GM21423 (cell line): ENCODE measurements around the gene C9.
A peak's percentile ranks its signal among the peaks of the same experiment; 100 is the strongest.
"Not testable (repeated sequence)": the region's sequence is repeated elsewhere in the genome, so short reads cannot be mapped to it uniquely, and the experiment has no call there.

Source experiments
- ATAC-seq: cut with Tn5 transposase; IDR thresholded peaks from one replicate; pipeline ENCODE4 v1.9.1; 2021; ENCODE audit warnings: mild to moderate bottlenecking, moderate library complexity; ENCODE audit not compliant: unreplicated experiment

Gene C9

GRCh38 chr5:39333104-39333503 lies 31.2 kb downstream of the C9 start:
- no peak for ATAC-seq

GRCh38 chr5:39331861-39332381 lies 32.4 kb downstream of the C9 start:
- ATAC-seq, result no peak

GRCh38 chr5:39328731-39329130 lies 35.6 kb downstream of the C9 start:
- no peak for ATAC-seq

- ATAC-seq, result no peak
Observed at GRCh38 chr5:39323542-39323941, 40.8 kb downstream of the C9 start.

- ATAC-seq, result no peak
Observed at GRCh38 chr5:39319395-39319794, 44.9 kb downstream of the C9 start.

GRCh38 chr5:39316464-39316863 lies 47.8 kb downstream of the C9 start:
- not testable (repeated sequence) for ATAC-seq

- no peak for ATAC-seq
Observed at GRCh38 chr5:39315995-39316394, 48.3 kb downstream of the C9 start.

- ATAC-seq, result no peak
Observed at GRCh38 chr5:39314591-39314990, 49.7 kb downstream of the C9 start.

- no peak for ATAC-seq
Observed at GRCh38 chr5:39309534-39309933, 54.8 kb downstream of the C9 start.

GRCh38 chr5:39302472-39302871 lies 61.8 kb downstream of the C9 start:
- ATAC-seq, result no peak

- no peak for ATAC-seq
Observed at GRCh38 chr5:39301406-39301805, 62.9 kb downstream of the C9 start.

GRCh38 chr5:39299962-39300361 lies 64.3 kb downstream of the C9 start:
- ATAC-seq, result no peak

GRCh38 chr5:39294736-39295135 lies 69.6 kb downstream of the C9 start:
- no peak for ATAC-seq

- ATAC-seq, result no peak
Observed at GRCh38 chr5:39284552-39284951, 79.7 kb downstream of the C9 start.

- ATAC-seq, result peak; percentile 90
Observed at GRCh38 chr5:39283231-39283818, 81.0 kb downstream of the C9 start.

- no peak for ATAC-seq
Observed at GRCh38 chr5:39282561-39282960, 81.7 kb downstream of the C9 start.

GRCh38 chr5:39275865-39276264 lies 88.4 kb downstream of the C9 start:
- not testable (repeated sequence) for ATAC-seq

GRCh38 chr5:39274398-39275085 lies 89.8 kb downstream of the C9 start:
- peak; percentile 84 for ATAC-seq

- ATAC-seq, result no peak
Observed at GRCh38 chr5:39273314-39273954, 90.9 kb downstream of the C9 start.

- not testable (repeated sequence) for ATAC-seq
Observed at GRCh38 chr5:39272869-39273231, 91.4 kb downstream of the C9 start.

- peak; percentile 78 for ATAC-seq
Observed at GRCh38 chr5:39270225-39270848, 94.0 kb downstream of the C9 start.

GRCh38 chr5:39267186-39267585 lies 97.1 kb downstream of the C9 start:
- no peak for ATAC-seq
